SIG-M5 treated with dmso at 0.1 percent for 504 hours (cell line): ENCODE results near the gene MFAP5.

Experiments
- DNase-seq: peaks from one replicate; lab custom pipeline; 2025; ENCODE audit not compliant: unreplicated experiment; lab: John Stamatoyannopoulos, UW

The MFAP5 gene, protein sequence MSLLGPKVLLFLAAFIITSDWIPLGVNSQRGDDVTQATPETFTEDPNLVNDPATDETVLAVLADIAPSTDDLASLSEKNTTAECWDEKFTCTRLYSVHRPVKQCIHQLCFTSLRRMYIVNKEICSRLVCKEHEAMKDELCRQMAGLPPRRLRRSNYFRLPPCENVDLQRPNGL

DNA sequence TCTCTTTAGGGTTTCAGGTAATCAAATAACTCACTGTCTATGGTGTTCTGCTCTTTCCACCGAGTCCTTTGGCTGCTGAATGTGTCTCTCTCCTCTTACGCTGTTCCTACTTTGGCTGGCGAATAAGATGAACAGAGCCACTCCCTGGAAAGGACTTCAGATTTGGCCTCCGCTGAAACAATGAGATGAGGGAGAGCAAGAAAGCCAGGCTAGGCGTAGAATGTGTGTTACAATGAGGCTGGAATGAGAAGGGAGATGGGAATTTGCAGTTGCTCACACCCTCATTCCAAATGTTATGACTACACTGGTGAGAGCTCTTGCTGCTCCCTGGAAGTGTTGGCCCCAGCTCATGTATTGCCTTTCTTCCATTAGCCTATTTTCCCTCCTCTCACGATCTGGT, at the start of gene MFAP5:
MFAP5 (minus strand) TSS at position 234 of the 400 bp plus-strand sequence. CDS start 722 bp downstream, outside the sequence.
- DNase-seq: no peak

DNA sequence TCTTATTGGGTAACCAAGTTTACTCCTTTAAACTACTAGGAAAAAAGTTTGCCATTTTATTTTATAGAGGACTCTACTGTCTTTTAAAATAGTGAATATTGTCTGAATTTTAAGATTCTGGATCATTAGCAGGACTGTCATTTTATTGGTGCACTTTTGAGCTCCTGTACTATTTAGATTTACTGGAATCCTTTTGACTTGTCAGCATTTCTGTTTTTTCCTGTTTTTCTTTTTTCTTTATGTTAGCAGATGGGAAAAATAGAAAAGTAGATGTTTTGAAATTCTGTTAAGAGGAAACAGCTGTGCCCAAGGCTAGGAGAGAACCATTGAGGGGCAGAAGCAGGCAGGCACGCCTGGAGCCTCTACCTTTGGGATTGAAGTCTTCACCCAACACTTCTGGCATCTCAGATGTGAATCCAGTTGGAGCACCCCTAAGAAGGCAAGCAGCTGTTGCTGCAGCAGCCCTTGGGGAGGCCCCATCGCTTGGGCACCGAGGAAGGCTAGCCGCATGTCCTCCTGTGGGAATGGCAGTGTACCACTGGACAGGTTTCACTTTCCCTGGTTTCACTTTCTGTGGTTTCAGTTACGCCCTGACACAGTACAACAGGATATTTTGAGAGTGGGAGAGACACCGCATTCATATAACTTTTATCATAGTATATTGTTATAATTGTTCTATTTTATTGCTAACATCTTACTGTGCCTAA, 46.7 kb upstream of the MFAP5 start:
- DNase-seq: no peak

GRCh38 chr12:8702159-8702558, 39.5 kb upstream of the MFAP5 start:
- DNase-seq: no peak

DNA sequence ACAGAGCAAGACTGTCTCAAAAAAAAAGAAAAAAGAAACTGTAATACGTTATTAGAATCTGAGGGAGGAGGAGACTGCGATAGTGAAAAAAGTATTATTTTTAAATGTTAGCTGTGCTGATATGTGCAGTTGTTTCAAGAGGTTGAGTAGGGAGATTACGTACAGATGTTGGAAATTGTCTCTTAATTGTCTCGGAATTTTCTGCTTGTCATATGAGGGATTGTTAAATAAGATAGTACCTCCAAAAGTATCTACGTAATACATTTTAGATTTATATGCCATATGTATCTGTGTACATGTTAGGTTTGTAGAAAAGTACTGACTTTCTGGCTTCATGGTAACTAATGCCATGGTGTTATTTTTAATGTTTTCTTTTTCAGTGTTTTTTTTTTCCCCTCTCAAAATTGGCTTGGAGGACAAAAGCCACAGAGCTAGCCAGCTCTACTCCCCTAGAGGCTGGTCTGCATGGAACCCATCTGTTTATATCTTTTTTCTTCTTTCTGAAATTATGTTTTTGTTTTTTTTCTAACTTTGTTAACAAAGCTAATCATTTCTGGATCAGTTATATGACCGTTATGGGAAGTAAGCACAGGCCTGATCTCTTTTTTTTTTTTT, 38.5 kb upstream of the MFAP5 start:
- no peak for DNase-seq

DNA sequence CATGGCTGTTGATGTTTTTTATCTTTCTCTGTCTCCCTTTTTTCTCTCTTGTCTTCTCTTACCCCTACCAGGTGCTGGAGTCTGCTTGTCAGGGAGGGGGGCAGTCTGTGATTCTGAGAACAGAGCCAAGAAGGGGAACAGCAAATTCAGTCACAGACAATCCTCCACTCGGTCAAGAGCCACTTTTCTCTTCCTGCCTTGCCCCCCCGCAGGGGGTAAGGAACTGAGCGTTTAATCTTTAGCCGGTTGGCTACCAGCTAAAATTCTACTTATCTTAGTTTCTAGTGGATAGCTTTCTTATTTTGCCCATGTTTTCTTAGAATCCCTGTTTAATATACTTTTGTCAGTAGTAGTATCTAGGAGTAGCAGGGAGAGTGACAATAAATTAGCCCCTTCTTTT, 37.1 kb upstream of the MFAP5 start:
- no peak for DNase-seq

- no peak for DNase-seq
Observed at GRCh38 chr12:8698879-8699278, 36.3 kb upstream of the MFAP5 start.

DNA sequence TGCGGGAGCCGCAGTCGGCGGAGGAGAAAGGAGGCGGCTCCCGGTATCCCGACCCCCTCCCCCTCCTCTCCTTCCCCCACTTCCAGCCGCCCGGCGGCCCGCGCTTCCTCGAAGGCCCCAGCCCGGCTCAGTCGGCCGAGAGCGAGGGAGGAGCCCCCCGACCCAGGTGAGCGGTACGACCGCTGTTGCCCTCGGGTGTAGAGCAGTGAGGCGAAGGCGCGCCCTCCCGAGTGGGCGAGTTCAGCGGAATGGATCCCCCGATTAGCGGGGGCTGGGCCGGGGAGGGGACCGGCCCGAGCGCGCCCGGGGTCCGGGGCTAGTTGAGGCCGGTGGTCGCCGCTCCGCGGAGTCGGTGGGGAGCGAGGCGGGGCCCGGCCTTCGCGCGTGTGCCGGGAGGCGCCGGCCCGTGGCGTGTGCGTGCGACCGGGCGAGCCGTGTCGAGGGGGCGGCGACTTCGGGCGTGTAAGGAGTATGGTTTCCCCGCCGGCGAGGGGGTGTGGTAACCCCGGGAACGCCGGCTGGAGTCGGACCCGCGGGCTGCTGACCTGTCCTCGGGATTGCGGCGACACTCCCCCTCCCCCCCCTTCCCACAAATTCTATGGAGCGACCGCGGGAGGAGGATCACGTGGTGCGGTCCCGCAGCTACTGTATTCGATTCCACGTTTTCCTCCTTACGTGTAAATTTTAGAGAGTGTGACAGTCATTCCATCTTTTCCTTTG, 35.7 kb upstream of the MFAP5 start:
- DNase-seq: peak; percentile 29

DNA sequence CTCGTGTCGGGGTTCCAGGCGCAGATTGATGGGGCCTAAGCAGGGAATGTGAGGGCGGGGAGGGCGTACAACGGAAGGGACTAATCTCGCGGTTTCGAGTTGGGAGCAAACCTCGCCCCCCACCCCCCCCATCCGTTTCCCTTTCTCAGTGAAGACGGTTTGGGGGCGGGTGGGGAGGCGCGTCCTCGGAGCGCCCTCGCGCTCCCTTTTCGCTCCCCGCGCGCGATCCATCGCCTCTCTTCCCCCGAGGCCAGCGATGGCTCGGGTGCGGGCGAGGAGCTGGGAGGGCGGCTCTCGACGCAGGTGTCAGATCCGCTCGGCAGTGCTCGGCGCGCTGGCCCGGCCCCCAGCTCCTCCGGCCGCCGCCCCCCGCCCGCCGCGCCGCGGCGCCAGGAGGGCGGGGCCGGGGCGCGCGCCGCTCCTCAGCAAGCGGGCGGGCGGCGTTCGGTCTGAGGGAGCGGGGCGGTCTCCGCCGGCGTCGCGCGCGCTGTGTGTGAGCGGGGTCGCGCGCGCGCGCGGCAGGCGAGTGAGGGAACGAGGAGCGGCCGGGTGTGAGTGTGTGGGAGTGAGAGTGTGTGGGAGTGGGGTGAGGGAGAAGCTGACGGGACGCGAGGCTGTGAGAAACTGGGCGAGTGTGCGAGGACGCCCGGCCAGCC, 35.0 kb upstream of the MFAP5 start, which contains the start of gene RIMKLB:
RIMKLB (plus strand) TSS at position 516 of the 656 bp plus-strand sequence. CDS start 15,876 bp downstream, outside the sequence.
- DNase-seq: peak; percentile 72

- peak; percentile 48 for DNase-seq
Observed at GRCh38 chr12:8697120-8697475, 34.5 kb upstream of the MFAP5 start.

DNA sequence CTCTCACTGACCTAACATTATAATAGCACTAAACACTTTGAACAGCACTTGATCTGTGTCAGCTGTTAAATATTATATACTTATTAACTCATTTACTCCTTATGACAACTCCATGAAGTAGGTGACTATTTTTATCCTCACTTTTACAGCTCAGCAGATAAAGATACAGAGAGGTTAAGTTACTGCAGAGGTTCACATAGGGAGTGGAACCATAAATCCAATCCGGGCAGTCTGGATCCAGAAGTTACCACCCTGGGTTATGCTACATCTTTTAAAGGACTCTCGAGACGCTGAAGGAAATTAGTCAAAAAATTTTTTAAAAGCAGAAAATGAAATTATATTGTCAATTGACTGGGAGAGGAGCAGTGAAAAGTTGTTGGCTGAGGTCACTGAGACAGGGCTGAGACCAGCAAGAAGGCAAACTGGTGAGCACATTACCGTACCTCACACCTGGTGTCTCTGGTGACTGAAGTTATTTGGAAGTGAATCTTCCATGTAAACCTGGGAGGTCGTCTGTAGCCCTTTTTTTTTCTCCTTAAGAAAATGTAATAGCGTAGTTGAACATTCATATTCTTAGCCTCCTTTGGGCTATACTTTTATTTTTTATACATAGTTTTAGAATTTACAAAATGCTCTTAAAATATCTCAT, 33.9 kb upstream of the MFAP5 start:
- no peak for DNase-seq

- DNase-seq: no peak
Observed at GRCh38 chr12:8695116-8695515, 32.5 kb upstream of the MFAP5 start.

DNA sequence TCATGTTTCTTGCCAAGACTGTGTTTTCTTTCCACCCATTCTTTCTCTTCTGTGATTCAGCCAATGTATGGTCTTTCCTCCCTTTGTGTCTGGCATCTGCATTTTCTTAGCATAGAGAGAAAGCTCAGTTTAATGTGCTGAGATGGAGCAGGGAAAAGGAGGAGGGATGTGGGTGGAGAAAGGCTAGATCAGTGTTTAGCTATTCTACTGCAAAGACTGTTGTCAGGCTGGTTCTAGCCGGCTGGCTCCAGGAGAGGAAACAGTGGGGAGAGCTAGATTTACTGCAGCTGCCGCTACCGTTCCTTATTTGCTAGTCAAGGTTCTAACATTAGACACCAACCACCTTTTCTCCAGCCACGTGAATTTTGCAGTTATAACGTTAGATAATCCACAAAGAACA, 29.9 kb upstream of the MFAP5 start:
- no peak for DNase-seq

GRCh38 chr12:8689681-8690080, 27.1 kb upstream of the MFAP5 start:
- no peak for DNase-seq

- DNase-seq: peak; percentile 64
Observed at GRCh38 chr12:8687846-8688601, 25.4 kb upstream of the MFAP5 start.

DNA sequence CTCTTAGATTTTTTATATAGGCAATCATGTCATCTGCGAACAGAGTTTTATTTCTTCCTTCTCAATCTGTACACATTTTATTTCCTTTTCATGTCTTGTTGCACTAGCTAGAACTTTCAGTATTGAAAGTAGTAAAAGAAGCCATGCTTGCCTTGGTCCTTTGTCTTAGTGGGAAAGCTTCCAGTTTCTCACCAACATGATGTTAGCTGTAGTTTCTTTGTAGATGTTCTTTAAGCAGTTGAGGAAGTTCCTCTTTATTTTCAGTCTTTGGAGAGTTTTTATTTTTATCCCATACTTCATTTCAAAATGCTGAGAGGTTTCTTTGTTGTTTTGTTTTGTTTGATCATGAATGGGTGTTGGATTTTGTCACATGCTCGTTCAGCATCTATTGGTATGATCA, 22.4 kb upstream of the MFAP5 start:
- DNase-seq: no peak

DNA sequence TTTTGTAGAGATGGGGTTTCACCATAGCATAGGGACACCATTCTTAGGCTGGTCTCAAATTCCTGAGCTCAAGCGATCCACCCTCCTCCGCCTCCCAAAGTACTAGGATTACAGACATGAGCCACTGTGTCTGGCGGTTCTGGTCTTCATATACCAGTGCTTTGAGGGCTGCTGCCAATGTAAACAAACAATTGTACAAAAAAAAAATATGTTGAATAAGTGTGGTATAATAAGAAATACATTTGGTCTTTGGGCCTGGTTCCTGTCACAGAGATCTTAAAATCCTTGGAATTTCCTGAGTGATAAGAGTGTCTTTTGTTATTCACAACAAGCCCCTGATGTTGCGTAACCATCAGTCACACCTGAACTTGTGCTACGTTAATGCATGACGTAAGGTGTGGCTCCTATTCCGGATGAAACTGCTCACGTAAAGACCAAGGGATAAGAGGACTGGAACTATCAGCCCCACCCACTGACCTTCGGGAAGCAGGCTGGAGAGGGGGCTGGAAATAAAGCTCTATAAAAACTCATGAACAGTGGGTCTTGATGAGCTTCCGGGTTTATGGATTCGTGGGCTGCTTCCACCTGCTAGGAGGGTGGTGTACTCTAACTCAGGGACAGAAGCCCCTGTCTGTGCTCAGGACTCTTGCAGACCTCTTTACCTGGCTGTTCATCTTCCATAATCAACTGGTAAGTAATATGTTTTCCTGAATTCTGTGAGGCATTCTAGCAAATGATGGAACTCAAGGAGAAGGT, 18.7 kb upstream of the MFAP5 start:
- DNase-seq: no peak

DNA sequence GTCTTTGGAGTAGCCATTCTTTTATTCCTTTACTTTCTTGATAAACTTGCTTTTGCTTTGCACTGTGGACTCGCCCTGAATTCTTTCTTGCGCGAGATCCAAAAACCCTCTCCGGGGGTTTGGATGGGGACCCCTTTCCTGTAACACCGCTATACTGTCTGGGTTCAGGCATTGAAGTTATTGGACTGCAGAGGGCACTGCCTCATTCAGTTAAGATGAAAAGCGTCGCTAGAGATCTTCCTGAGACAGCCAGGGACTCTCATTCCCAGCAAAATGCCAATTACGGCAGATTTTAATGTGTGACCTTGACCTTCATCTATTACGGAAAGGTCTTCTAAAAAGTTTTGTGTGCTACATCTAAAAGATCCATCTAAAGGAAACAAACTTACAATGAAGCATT, 17.9 kb upstream of the MFAP5 start:
- DNase-seq: no peak

DNA sequence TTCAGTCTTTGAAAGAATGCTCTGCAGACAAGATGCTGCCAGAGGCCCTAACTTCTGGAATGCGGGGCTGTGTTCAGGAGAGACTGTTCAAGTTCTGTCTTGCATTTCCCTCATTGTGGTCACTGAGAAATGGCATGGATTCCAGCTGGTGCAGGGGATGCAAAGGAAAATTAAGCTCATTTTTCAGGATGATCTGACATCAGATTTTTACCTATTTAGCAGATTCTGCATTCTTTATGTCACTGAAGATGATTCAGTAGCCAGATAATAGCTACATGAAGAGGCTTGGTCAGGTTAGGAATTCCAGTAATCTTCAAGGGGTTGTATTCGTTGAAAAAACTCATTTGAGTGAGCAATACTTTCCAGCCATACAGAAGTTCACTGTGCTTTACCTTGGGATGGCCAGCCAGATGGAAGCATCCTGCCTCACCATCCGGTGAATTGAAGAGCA, 16.1 kb upstream of the MFAP5 start:
- no peak for DNase-seq

DNA sequence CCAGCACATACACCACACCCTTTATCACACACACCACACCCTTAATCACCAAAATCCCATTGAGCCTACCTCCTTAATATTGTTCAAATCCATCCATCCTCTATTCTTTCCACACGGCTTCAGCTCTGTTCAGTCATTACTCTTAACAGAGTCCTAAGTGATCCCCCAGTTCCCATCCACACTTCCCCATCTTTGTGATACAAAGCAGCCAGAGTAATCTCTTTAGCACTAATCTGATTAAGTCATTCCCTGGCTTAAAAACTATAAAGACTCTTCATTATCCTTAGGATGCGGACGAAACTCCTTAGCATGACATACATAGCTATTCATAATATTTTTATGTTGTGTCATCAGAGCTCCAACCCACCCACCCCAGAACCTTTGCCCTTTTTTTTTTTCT, 14.7 kb upstream of the MFAP5 start:
- DNase-seq: no peak
